NCI-H748 (cell line): Measurements from ENCODE around the gene BST2.

ENCODE experiments used
- DNase-seq: peaks from one replicate; lab custom pipeline; 2025; ENCODE audit not compliant: unreplicated experiment; lab: John Stamatoyannopoulos, UW

Gene BST2

GRCh38 chr19:17419621-17420474 is 14.4 kb upstream of the BST2 start, which contains the start of gene MVB12A:
Gene MVB12A (plus strand): TSS chr19:17420047. CDS start chr19:17420136, 89 bp downstream.
- peak; percentile 97 for DNase-seq

DNA sequence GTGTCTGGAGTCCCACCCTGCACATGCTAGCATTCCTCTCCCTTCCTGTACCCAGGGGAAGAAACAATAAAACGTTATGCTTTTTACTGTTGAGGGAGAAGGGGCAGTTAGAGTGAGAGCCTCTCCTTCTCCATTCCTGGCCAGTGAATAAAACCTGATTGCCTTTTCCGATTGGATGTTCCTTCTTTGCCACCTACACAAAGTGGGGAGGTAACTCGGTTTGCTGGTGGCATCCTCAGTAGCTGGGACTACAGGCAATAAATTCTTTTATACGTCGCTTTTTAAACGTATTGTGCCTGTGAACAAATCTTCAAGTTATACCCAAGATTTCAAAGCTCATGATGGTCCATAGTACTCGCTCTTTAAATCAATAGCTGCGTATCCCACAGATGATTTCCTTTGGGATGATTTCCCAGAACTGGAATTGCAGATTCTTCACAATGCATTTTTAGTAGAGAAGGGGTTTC is 13.8 kb upstream of the BST2 start:
- DNase-seq, result no peak

DNA sequence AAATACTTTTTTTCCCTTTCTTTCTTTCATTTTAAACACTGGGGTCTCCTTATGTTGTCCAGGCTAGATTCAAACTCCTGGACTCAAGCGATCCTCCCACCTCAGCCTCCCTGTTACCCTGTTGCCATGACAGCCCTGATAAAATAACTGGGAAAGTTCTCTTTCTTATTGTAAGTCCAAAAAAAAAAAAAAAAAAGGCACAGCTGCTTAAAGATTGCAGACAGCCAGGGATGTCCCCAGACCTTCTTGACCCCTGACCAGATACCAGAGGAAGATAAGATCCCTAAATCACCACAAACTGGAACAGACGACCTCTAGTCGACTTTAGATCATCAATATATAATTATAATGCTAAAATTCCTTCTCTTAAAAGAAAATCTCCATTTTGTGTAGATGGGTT is 13.3 kb upstream of the BST2 start:
- DNase-seq, result no peak

GRCh38 chr19:17415121-17415520 is 9.7 kb upstream of the BST2 start:
- DNase-seq, result no peak

DNA sequence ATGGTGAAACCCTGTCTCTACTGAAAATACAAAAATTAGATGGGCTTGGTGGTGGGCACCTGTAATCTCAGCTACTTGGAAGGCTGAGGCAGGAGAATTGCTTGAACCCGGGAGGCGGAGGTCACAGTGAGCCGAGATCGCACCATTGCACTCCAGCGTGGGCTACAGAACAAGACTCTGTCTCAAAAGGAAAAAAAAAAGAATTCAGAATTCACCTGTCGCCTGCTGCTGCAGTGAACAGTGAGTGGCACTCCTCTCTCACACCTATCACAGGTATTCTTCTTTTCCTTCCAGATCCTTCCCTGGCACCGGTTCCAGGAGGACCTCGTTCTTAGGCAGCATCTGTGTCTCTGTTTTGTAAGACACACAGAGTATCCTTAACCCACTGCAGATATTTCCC is 8.7 kb upstream of the BST2 start:
- DNase-seq, result no peak

- no peak for DNase-seq
Measured at GRCh38 chr19:17411801-17412200, 6.4 kb upstream of the BST2 start.

- DNase-seq, result no peak
Measured at GRCh38 chr19:17409990-17410389, 4.6 kb upstream of the BST2 start.

- DNase-seq, result no peak
Measured at GRCh38 chr19:17406887-17407196, 1.4 kb upstream of the BST2 start.

DNA sequence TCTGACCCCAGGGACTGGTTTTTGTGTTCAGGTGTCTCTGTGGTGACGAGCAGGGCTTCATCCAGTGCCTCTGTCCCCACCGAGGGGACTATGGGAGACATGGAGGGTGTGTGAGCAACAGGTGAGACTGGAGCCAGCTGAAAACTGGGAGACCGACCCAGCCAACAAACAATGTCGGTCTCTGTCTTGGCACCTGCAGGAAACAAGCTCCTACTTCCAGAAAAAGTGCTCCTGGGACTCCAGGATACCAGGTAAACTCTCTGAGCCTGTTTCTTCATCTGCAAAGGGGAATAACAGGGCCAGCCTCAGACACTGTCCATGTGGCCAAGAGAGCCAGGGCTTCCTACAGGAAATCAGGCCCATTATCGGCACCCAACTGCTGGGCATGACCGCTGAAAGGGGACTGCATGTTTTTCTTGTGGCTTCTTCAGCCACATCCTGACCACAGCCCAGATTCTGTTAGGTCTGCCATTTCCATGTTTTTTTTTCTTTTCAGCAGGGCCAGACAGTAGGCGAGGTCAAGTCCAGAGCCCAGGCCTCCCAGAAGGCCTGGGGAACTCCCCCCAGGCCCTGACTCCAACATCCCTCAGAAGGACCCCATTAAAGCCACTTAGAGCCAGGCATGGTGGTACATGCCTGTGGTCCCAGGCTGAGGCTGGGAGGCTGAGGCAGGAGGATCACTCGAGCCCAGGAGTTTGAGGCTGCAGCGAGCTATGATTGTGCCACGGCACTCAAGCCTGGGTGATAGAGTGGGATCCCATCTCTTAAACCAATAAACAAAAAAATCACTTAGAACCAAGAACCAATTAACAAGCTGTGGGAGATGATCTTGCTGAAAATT is 836 bp upstream of the BST2 start:
- DNase-seq, result no peak

DNA sequence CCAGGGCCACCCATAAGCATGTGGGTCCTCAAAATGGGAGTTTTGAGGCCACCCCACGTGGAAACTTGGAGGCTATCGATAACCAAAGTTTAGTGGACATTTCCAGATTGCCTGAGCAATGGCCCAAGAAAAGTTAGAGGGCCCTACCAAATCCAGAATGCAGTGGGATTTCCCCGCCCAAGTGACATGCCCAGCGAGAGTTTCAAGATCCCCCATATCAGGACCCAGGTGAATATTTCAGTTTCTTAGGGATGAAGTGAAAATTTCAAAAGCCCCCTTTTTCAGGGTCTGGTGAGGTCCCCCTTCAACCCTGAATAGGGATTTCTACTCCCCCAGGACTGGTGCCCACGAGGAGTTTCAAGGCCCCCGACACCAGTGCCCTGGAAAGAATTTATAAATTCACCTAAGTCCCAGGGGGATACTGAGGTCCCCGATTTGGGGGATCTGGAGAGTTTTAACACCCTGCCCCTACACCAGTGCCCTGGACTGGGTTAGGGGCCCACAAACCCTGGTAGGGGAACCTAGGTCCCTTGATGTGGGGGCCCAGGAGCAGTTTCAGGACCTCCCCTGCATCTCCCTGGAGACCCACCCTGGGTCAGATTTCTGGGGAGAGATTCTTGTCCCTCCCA is 695 bp downstream of the BST2 start:
- DNase-seq, result no peak

GRCh38 chr19:17404015-17404414 is 1.4 kb downstream of the BST2 start:
- no peak for DNase-seq

DNA sequence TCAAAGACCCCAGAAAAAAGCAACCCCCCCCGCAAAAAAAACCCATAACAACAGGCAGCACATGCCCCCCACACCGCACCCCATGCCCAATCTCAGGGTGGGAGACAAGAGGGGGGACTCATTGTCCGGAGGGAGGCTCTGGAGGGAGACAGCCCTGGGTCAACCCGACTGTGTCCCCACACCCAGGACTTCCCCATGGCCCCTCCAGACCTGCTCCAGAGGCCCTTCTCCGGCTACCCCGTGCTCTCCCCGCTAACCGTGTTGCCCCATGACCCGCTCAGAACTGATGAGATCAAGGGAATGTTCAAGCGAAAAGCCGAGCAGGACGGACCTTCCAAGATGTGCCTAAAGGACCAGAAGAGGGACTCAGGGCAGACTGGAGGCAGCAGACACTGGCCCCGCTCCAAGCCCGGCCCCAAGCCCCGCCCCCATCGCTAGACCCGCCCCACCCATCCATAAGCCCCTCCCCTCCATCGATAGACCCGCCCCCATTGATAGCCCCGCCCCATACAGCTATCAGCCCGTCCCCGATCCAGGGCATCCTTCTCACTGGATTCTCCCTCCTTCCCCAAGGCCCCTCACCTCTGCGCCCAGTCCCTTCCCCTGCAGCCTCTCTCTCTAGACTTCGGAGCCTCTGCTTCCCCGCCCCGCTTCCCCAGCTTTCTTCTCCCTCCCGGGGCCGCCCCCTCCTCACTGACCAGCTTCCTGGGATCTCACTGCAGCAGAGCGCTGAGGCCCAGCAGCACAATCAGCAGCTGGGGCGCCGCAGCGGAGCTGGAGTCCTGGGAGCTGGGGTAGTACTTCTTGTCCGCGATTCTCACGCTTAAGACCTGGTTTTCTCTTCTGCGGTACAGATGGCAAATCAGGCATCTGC is 2.2 kb downstream of the BST2 start:
- peak; percentile 34 for DNase-seq

DNA sequence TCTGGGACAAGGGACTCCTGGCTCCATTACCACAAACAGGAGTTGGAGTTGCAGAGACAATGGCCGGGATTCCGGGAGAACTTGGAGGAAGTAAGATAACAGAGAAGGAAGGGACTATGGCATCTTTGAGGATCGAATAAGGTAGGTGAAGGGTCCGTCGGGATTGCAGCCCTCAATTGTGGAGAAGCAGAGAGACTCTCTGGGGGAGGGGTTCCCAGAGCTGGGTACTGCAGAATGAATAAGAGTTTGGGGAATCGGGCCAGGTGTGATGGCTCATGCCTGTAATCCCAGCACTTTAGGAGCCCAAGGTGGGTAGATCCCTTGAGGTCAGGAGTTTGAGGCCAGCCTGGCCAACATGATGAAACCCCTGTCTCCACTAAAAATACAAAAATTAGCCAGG is 3.8 kb downstream of the BST2 start:
- DNase-seq, result no peak

DNA sequence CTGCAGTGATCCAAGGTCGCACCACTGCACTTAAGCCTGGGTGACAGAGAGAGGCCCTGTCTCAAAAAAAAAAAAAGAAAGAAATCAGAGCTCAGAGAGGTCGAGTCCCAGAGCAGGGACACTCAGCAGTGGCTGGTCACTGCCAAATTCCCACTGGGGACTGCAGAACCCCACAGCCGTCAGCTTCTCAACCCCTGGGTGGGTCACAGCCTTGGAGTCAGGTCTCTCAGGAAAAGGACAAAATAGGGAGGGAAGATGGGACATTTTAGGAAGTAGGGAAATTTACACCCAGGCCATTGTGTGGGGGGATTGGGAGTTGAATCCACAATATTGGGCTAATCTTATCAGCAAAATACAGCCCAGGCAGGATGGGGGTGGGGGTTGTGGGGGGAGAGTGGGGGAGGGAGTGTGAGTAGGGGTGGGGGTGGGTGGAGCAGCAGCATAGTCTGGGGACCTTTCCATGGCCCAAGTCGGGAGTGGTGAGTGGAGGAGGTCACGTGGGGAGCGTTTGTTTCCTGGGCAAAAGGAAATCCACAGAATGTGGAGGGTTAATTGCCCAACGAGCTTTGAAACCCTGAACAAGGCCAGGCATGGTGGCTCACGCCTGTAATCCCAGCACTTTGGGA is 6.4 kb downstream of the BST2 start:
- DNase-seq, result no peak

GRCh38 chr19:17394891-17395415 is 10.5 kb downstream of the BST2 start:
- no peak for DNase-seq

DNA sequence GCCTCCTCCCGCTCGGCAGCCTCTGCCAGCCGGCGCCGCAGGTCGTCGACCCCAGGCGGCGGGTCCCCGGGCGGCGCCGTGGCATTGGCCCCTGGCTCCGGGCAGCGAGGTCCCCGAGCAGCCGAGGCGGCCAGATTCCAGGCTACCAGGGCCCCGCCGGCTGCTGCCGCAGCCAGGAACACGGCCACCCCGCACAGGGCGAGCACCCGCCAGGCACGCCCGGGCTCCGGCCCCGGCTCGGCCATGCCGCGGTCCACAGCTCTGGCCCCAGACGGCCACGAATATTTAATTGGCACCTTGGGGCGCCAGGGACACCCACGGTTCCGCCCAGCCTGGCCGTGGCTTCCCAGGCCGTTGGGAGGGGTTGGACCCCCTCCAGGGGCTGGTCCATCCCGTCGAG is 11.5 kb downstream of the BST2 start, which contains the start of gene CCDC194:
Gene CCDC194, minus strand, starts transcription at position 283 of the 400 bp plus-strand sequence. Its CDS starts 38 bp downstream, at position 245.
- DNase-seq, result no peak

GRCh38 chr19:17393002-17393401 is 12.4 kb downstream of the BST2 start:
- no peak for DNase-seq

DNA sequence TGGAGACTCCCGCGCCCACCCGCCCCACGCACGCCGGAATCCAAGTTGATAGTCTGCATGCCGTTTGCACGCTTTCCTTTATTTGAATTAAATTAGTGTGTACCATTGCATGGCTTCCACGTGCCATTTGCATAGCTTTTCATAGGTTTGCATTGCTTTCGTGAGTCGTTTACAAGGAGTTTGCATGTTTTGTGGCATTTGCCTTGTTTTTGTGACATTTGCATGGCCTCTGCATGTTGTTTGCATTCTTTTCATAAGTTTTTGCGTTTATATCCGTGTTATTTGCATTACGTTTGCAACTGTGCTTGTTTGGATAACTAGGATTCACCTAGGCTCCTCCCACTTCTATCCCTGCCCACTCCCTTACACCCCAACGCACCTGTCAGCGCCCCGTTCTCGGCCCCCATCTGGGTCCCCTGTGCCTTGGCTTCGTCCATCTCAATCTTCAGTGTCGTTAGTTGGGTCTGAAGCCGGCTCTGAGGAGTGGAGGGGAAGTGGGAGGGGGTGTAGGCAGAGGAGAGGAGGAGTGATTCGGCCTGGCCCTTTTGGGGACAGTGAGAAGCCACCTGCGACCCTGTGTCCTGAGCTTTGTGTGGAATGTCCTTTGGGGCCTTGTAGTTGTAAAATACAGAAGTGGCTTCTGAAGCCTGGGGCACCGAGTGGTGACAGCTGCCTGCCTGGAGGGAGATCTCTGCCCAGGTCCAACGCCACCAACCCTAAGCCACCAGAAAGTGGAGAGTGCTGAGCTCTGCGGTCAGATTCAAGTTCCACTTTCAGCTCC is 13.9 kb downstream of the BST2 start:
- no peak for DNase-seq
